GM10847 (cell line): Measurements from ENCODE around the gene ADIPOR2.

ENCODE experiments used
- POLR2A ChIP-seq: IDR thresholded peaks from 2 replicates; pipeline ENCODE4 v1.6.1; 2011; ENCODE audit not compliant: insufficient read length; ENCODE audit errors: extremely low read depth

Gene ADIPOR2

GRCh38 chr12:1821805-1822204 is 130.9 kb downstream of the ADIPOR2 start:
- no peak for TF ChIP-seq POLR2A

GRCh38 chr12:1822699-1823098 is 131.8 kb downstream of the ADIPOR2 start:
- TF ChIP-seq POLR2A = no peak

GRCh38 chr12:1823237-1823636 is 132.4 kb downstream of the ADIPOR2 start:
- no peak for TF ChIP-seq POLR2A

- TF ChIP-seq POLR2A = no peak
Measured at GRCh38 chr12:1825382-1826102, 134.7 kb downstream of the ADIPOR2 start.

GRCh38 chr12:1826401-1826800 is 135.5 kb downstream of the ADIPOR2 start:
- TF ChIP-seq POLR2A = no peak

GRCh38 chr12:1826867-1827705 is 136.2 kb downstream of the ADIPOR2 start:
- TF ChIP-seq POLR2A = no peak

- TF ChIP-seq POLR2A = no peak
Measured at GRCh38 chr12:1827826-1828805, 137.2 kb downstream of the ADIPOR2 start.

- no peak for TF ChIP-seq POLR2A
Measured at GRCh38 chr12:1828856-1829255, 138.0 kb downstream of the ADIPOR2 start.

- no peak for TF ChIP-seq POLR2A
Measured at GRCh38 chr12:1829306-1829900, 138.5 kb downstream of the ADIPOR2 start.

GRCh38 chr12:1830401-1830845 is 139.6 kb downstream of the ADIPOR2 start:
- no peak for TF ChIP-seq POLR2A

GRCh38 chr12:1830981-1831963 is 140.4 kb downstream of the ADIPOR2 start:
- no peak for TF ChIP-seq POLR2A

GRCh38 chr12:1832801-1833595 is 142.1 kb downstream of the ADIPOR2 start:
- TF ChIP-seq POLR2A = no peak

GRCh38 chr12:1833596-1834028 is 142.7 kb downstream of the ADIPOR2 start:
- no peak for TF ChIP-seq POLR2A
